Psoas muscle (tissue), 8 donors: ENCODE results near the gene LRRC32. TPM values are rescaled to one million over a fixed set of nuclear protein-coding genes. Genes with fewer than 3 reads are reported as not detected.

ENCODE experiments used
- ATAC-seq, 4 donors: fragments of 200-7000 bp; cut with Tn5 transposase; one replicate each; pipeline ENCODE4 v1.9.1; 2020; ENCODE audit warnings: moderate library complexity in 3 of 4, mild to moderate bottlenecking in 2 of 4
- DNase-seq, 2 donors: peaks; one replicate each; pipeline ENCODE4 v3.0.0-alpha.2; 2020
- H3K27ac ChIP-seq: fragments of 200-600 bp; one replicate; pipeline ENCODE4 v1.8.0; 2022
- H3K27me3 ChIP-seq, 3 donors: fragments of 200-600 bp in 1 of 3; one replicate each; pipeline versions ENCODE4 v1.6.1 to v1.8.0; 2013 to 2022; ENCODE audit warnings: low read length in 2 of 3, mild to moderate bottlenecking in 2 of 3, moderate library complexity in 1 of 3; ENCODE audit not compliant: insufficient read depth in 3 of 3
- H3K36me3 ChIP-seq, 2 donors: fragments of 200-600 bp in 1 of 2; one replicate each; pipeline versions ENCODE4 v1.6.1 to v1.8.0; 2013 to 2022; ENCODE audit warnings: low read depth in 1 of 2, mild to moderate bottlenecking in 1 of 2, moderate library complexity in 1 of 2; ENCODE audit not compliant: insufficient read depth in 1 of 2
- H3K4me1 ChIP-seq: fragments of 200-600 bp; one replicate; pipeline ENCODE4 v1.8.0; 2022
- H3K4me3 ChIP-seq: fragments of 200-600 bp; one replicate; pipeline ENCODE4 v1.8.0; 2022; ENCODE audit warnings: mild to moderate bottlenecking
- H3K9me3 ChIP-seq: fragments of 200-600 bp; one replicate; pipeline ENCODE4 v1.8.0; 2022
- CTCF ChIP-seq: fragments of 200-600 bp; IDR thresholded peaks from one replicate; pipeline ENCODE4 v1.8.0; 2022; ENCODE audit warnings: antibody characterized with exemption
- WGBS, 3 donors: extraction: QIAGEN DNeasy Blood & Tissue Kit; methylation state at CpG; one replicate each; pipeline versions ENCODE4 v1.1.6 to v1.1.7; 2013; 5-methylcytosine and 5-hydroxymethylcytosine counted together
- intact Hi-C, 2 donors: fragments of 100-400 bp; cut with DNase I; formaldehyde crosslinking; loops; one replicate each; pipeline versions ENCODE4 v1.11.0 to v1.14.2; 2022
- polyA plus RNA-seq, 3 donors: library from polyadenylated mRNA; stranded (reverse); fragments of 200-250 nt; gene quantifications; one replicate each; pipeline ENCODE4 v1.2.3, GENCODE V29; 2013
- total RNA-seq, 4 donors: library from RNA; stranded (reverse); fragmentation: NEBNext Ultra II Directional in 2 of 4; extraction: Animal tissue kit (Norgen Biotek cat#: 25700) in 2 of 4; gene quantifications; one replicate each; pipeline versions ENCODE4 v1.2.1 to v1.2.4, GENCODE V29; 2021 to 2023
- donor health status: healthy with polysubstance abuse.
- donor health status: DM: no; HTN: no; CAD: no; lungs with moderate emphysema.
- donor health status: Bipolar disorder and iron deficiency.
- donor health status: healthy.
- donor health status: DM: yes; HTN: yes; CAD: no.
- donor health status: DM: no; HTN: no; CAD: no.
- donor health status: DM: no; HTN: no; CAD: no.
- donor health status: DM: yes; HTN: yes; CAD: no.

LRRC32 gene
- total and polyA plus RNA-seq, 7 donors = 14.7 to 32.9 (median 16.7) TPM

DNA sequence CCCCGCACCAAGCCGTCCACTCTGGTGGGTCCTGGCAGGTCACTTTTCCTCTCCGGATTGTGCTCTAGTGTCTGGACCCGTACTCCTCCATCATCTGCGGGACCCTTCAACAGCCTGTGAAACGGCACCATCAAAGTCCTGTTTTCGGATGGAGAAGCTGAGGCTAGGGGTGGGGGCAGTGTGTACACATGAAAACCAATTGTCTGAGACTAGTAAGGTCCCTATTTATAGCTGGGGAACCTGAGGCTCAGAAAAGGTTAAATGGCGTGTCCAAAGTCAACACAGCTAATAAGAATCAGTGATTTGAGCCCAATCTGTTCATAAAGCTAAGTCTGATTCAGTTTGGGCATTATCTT is 668 bp upstream of the LRRC32 start:
- H3K9me3 ChIP-seq = no peaks in the 10 kb centered on the region
- peak overlapping the region; percentile 80 for H3K27ac ChIP-seq
- H3K4me3 ChIP-seq = peak overlapping the region; percentile 66
- no peaks in the 10 kb centered on the region for H3K36me3 ChIP-seq
- H3K4me1 ChIP-seq = no peaks in the 10 kb centered on the region
- WGBS, 3 donors = 23 to 29% (median 23%) methylated on average over 8 of the region's 8 CpGs
- ATAC-seq (peak in 1 of 4 donors; percentile 35), DNase-seq (no peak)
- peaks cover 0 to 19% (median 4%) of the 10 kb centered on the region in 3 donors for H3K27me3 ChIP-seq
- intact Hi-C loops = loop anchor here in 1 of 2 donors (2.0 to 5.0 kb wide), 2 partner anchors 59 to 92 kb away; no protein-coding TSS in a partner anchor
- no peak for TF ChIP-seq CTCF

GRCh38 chr11:76669901-76670484 is 554 bp downstream of the LRRC32 start:
- WGBS, 3 donors = 13 to 21% (median 15%) methylated on average over 21 to 24 of the region's 24 CpGs
- Histone ChIP-seq H3K9me3 (no peaks in the 10 kb centered on the region), H3K4me3 (peak overlapping the region; percentile 66), H3K27ac (peak overlapping the region; percentile 80), H3K36me3 (no peaks in the 10 kb centered on the region), H3K4me1 (no peaks in the 10 kb centered on the region), H3K27me3 (peaks cover 0 to 19% (median 4%) of the 10 kb centered on the region in 3 donors)
- ATAC-seq = peak; percentile 4 to 34 (median 28)
- no peak for TF ChIP-seq CTCF
- intact Hi-C loops = loop anchor here in 1 of 2 donors (2.0 to 5.0 kb wide), 3 partner anchors 58 to 91 kb away; no protein-coding TSS in a partner anchor
- peak; percentile 54 to 73 for DNase-seq

DNA sequence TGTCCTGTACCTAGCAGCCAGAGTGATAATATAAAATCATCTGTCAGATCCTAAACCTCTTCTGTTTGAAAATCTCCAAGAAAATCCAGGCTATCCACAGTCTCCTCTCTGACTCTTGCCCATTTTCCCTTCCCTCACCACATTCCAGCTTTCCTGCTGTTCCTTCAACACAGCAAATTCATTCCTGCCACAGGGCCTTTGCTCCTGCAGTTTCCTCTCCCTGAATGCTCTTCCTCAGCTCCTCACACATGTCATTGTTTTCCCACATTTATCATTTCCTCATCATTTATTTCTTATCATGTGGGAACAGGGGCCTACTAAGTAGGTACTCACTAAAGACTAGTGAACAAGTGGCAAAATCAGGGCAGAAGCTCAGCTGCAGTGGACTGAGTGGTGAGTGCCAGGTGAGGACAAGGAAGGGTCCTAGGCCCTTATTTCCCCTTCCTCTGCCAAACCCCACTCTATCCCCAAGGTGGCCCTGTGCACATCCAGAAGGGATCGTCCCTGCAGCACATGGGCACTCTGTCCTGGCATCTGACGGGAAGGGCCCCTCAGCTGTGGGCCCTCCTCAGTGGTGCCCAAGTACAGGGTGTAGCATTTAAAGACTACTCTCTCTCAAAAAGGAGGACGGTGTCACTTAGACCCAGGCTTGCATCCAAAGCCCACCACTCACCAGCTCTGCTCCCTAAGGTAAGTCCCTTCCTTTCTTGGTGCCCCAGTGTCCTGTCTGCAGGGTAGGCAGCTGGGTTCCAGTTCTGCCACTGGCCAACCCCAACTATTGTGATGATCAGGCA is 2.0 kb downstream of the LRRC32 start:
- intact Hi-C loops = loop anchor here in 1 of 2 donors (5.0 kb wide), 1 partner anchor 71 kb away; no protein-coding TSS in a partner anchor
- ATAC-seq (no peak), DNase-seq (peak in 1 of 2 donors; percentile 39)
- Histone ChIP-seq H3K4me1 (no peaks in the 10 kb centered on the region), H3K4me3 (peak overlapping the region; percentile 66), H3K27me3 (peaks cover 0 to 19% (median 4%) of the 10 kb centered on the region in 3 donors), H3K36me3 (peaks cover 0 to 5% of the 10 kb centered on the region in 2 donors), H3K9me3 (no peaks in the 10 kb centered on the region), H3K27ac (peak overlapping the region; percentile 50)
- no peak for TF ChIP-seq CTCF
- 67 to 80% (median 70%) methylated on average over 2 to 3 of the region's 3 CpGs for WGBS, 3 donors

GRCh38 chr11:76667856-76668255 is 2.7 kb downstream of the LRRC32 start:
- TF ChIP-seq CTCF = no peak
- H3K4me1 ChIP-seq = no peaks in the 10 kb centered on the region
- peaks cover 0 to 5% of the 10 kb centered on the region in 2 donors for H3K36me3 ChIP-seq
- 65 to 73% (median 72%) methylated on average over 7 of the region's 7 CpGs for WGBS, 3 donors
- peak overlapping the region; percentile 66 for H3K4me3 ChIP-seq
- H3K27me3 ChIP-seq = peaks cover 0 to 19% (median 4%) of the 10 kb centered on the region in 3 donors
- DNase-seq (no peak), ATAC-seq (no peak)
- intact Hi-C loops = loop anchor here in 1 of 2 donors (5.0 kb wide), 1 partner anchor 71 kb away; no protein-coding TSS in a partner anchor
- H3K27ac ChIP-seq = peak overlapping the region; percentile 50
- H3K9me3 ChIP-seq = no peaks in the 10 kb centered on the region
